Mesenteric fat pad (tissue), 1 donor: ENCODE results near the gene CRHBP. TPM values are rescaled to one million over a fixed set of nuclear protein-coding genes. Genes with fewer than 3 reads are reported as not detected.

ENCODE experiments used
- DNase-seq: peaks from one replicate; pipeline ENCODE4 v3.0.0-alpha.2; 2020; ENCODE audit warnings: low spot score
- total RNA-seq: library from RNA; stranded (reverse); fragmentation: NEBNext Ultra II Directional; extraction: Animal tissue kit (Norgen Biotek cat#: 25700); gene quantifications from one replicate; pipeline ENCODE4 v1.2.1, GENCODE V29; 2021
- donor health status: DM: yes; HTN: yes; CAD: no.

Gene CRHBP
- total RNA-seq, 1 donor from 2014 or later, result 4.9 TPM

GRCh38 chr5:77015938-77016569 is 63.2 kb downstream of the CRHBP start:
- no peak for DNase-seq

GRCh38 chr5:77016962-77017361 is 64.1 kb downstream of the CRHBP start:
- DNase-seq, result no peak

GRCh38 chr5:77017668-77018067 is 64.8 kb downstream of the CRHBP start:
- no peak for DNase-seq

Other genes with a start within 250 kb of the CRHBP start
- 4.9 TPM for gene F2R, start 236.9 kb upstream of the CRHBP start, total RNA-seq
- 1.9 TPM for gene F2RL1, start 134.0 kb upstream of the CRHBP start, total RNA-seq
- 0.90 TPM for gene S100Z, start 103.0 kb upstream of the CRHBP start, total RNA-seq
- gene AGGF1, start 77.4 kb downstream of the CRHBP start, total RNA-seq, result 21.7 TPM
- gene ZBED3, start 134.2 kb downstream of the CRHBP start, total RNA-seq, result 21.6 TPM